K562 (cell line): Measurements from ENCODE around the gene CDKN2D. TPM values are rescaled to one million over a fixed set of nuclear protein-coding genes. Genes with fewer than 3 reads are reported as not detected.

Experiments
- ARHGAP35 ChIP-seq: fragments of 450-650 bp; IDR thresholded peaks from 2 replicates; pipeline ENCODE4 v1.6.1; 2018; ENCODE audit not compliant: partially characterized antibody
- ATF1 ChIP-seq, 2 experiments: fragments of 450-650 bp in 1 of 2; IDR thresholded peaks; 2 replicates each; pipeline ENCODE4 v1.6.1; 2016; ENCODE audit warnings: missing compliant biosample characterization in 1 of 2, missing genetic modification characterization in 1 of 2
- CHD4 ChIP-seq: fragments of 200-600 bp; sonication (generic); IDR thresholded peaks from 3 replicates; pipeline ENCODE4 v1.6.1; 2012; ENCODE audit warnings: low read depth, mild to moderate bottlenecking, mixed read lengths, low read length, inconsistent platforms; ENCODE audit not compliant: insufficient read depth, insufficient replicate concordance, poor library complexity, severe bottlenecking
- DDX20 ChIP-seq: fragments of 450-650 bp; IDR thresholded peaks from 2 replicates; pipeline ENCODE4 v1.6.1; 2016; ENCODE audit warnings: missing genetic modification characterization, low read depth, mild to moderate bottlenecking, missing compliant biosample characterization, moderate library complexity
- ETS2 ChIP-seq: IDR thresholded peaks from 2 replicates; pipeline ENCODE4 v1.6.1; 2016; ENCODE audit warnings: borderline replicate concordance, missing genetic modification characterization, mild to moderate bottlenecking, moderate library complexity, missing compliant biosample characterization; ENCODE audit not compliant: poor library complexity, severe bottlenecking
- GABPB1 ChIP-seq: sonication (generic); formaldehyde crosslinking; IDR thresholded peaks from 2 replicates; pipeline ENCODE4 v1.8.0; 2022; ENCODE audit warnings: mild to moderate bottlenecking, missing genetic modification reagents
- HDAC2 ChIP-seq: fragments of 450-650 bp; IDR thresholded peaks from 2 replicates; pipeline ENCODE4 v1.6.1; 2016; ENCODE audit warnings: mild to moderate bottlenecking
- MTF1 ChIP-seq: fragments of 250-450 bp; sonication (Bioruptor Pico); IDR thresholded peaks from 2 replicates; pipeline ENCODE4 v1.9.0; 2021; ENCODE audit warnings: moderate library complexity, mild to moderate bottlenecking, inconsistent platforms, borderline replicate concordance
- NBN ChIP-seq: fragments of 450-650 bp; IDR thresholded peaks from 2 replicates; pipeline ENCODE4 v1.6.1; 2016; ENCODE audit warnings: low read depth, mild to moderate bottlenecking
- NFIX ChIP-seq: fragments of 250-450 bp; sonication (Bioruptor Pico); IDR thresholded peaks from 2 replicates; pipeline ENCODE4 v1.4.0; 2020; ENCODE audit warnings: low read depth, mild to moderate bottlenecking, moderate library complexity
- NRF1 ChIP-seq, 2 experiments: fragments of 450-650 bp; IDR thresholded peaks in 1 of 2; conservative IDR thresholded peaks in 1 of 2; 2 replicates each; pipeline ENCODE4 v1.6.1; 2014; ENCODE audit warnings: mild to moderate bottlenecking in 2 of 2
- PURB ChIP-seq: sonication (generic); formaldehyde crosslinking; IDR thresholded peaks from 2 replicates; pipeline ENCODE4 v1.9.0; 2021; ENCODE audit warnings: low read depth, mild to moderate bottlenecking, missing genetic modification reagents
- RBBP5 ChIP-seq: fragments of 200-600 bp; sonication (generic); IDR thresholded peaks from 2 replicates; pipeline ENCODE4 v1.6.1; 2012; ENCODE audit warnings: borderline replicate concordance, mild to moderate bottlenecking, low read length, control low read depth, inconsistent platforms; ENCODE audit not compliant: insufficient read depth, poor library complexity, severe bottlenecking
- SMARCC2 ChIP-seq: fragments of 450-650 bp; IDR thresholded peaks from 2 replicates; pipeline ENCODE4 v1.6.1; 2017; ENCODE audit warnings: antibody characterized with exemption, moderate library complexity, mild to moderate bottlenecking, low read depth
- TAL1 ChIP-seq: fragments of 450-650 bp; IDR thresholded peaks from 2 replicates; pipeline ENCODE4 v1.6.1; 2016; ENCODE audit warnings: mild to moderate bottlenecking
- ZC3H11A ChIP-seq: IDR thresholded peaks from 2 replicates; pipeline ENCODE4 v1.6.1; 2012; ENCODE audit warnings: low read depth, low read length, improper control_type of control experiment
- ZKSCAN8 ChIP-seq: fragments of 200-800 bp; sonication (Bioruptor generic); IDR thresholded peaks from 2 replicates; pipeline ENCODE4 v1.6.1; 2016; ENCODE audit warnings: missing genetic modification characterization, missing compliant biosample characterization
- ZNF175 ChIP-seq: fragments of 200-800 bp; sonication (Bioruptor generic); IDR thresholded peaks from 2 replicates; pipeline ENCODE4 v1.6.1; 2016; ENCODE audit warnings: low read depth, mild to moderate bottlenecking, missing genetic modification characterization, missing compliant biosample characterization
- ZNF764 ChIP-seq: fragments of 250-450 bp; sonication (Bioruptor Pico); IDR thresholded peaks from 2 replicates; pipeline ENCODE4 v1.4.0; 2020; ENCODE audit warnings: low read depth, mild to moderate bottlenecking, moderate library complexity
- polyA plus RNA-seq, 8 experiments: library from polyadenylated mRNA; depleted of rRNA in 4 of 8; stranded (reverse) in 5 of 8; unstranded in 3 of 8; fragments of >200 nt; fragmentation: Nextera tagmentation in 2 of 8; fragmentation: Illumina TruSeq in 1 of 8; extraction: Ambion mirVana in 2 of 8; extraction: Trizol in 1 of 8; gene quantifications; 2 replicates each; pipeline versions ENCODE4 v1.2.1 to v1.2.3, GENCODE V29; 2011 to 2014; ENCODE audit warnings: inconsistent platforms in 1 of 8, missing spikeins in 1 of 8
- total RNA-seq, 7 experiments: library from RNA; depleted of rRNA in 6 of 7; stranded (reverse); fragments of >200 nt in 6 of 7; fragmentation: Illumina TruSeq in 2 of 7; extraction: Trizol in 2 of 7; gene quantifications; 2 replicates each; pipeline versions ENCODE4 v1.2.1 to v1.2.3, GENCODE V29; 2011 to 2021; ENCODE audit warnings: low replicate concordance in 1 of 7
- TF ChIP-seq, protein P1 (sequence below): fragments of 450-650 bp; formaldehyde crosslinking; IDR thresholded peaks from 2 replicates; pipeline ENCODE4 v1.4.0; 2022; ENCODE audit warnings: mild to moderate bottlenecking, moderate library complexity
- TF ChIP-seq, protein P2 (sequence below): sonication (generic); formaldehyde crosslinking; IDR thresholded peaks from 2 replicates; pipeline ENCODE4 v1.8.0; 2022; ENCODE audit warnings: mild to moderate bottlenecking, missing genetic modification reagents
- TF ChIP-seq, protein P3 (sequence below): IDR thresholded peaks from 2 replicates; pipeline ENCODE4 v1.6.1; 2012; ENCODE audit warnings: low read depth, low read length, improper control_type of control experiment, borderline replicate concordance
- TF ChIP-seq, protein P4 (sequence below): sonication (generic); formaldehyde crosslinking; IDR thresholded peaks from 2 replicates; pipeline ENCODE4 v1.5.0; 2020; ENCODE audit warnings: missing genetic modification reagents

CDKN2D gene
- total and polyA plus RNA-seq, 9 of the 15 experiments (the other 6 are each of a cell fraction or from before 2014, with no cell fraction given), result 0.41 to 8.2 (median 3.7) TPM

DNA sequence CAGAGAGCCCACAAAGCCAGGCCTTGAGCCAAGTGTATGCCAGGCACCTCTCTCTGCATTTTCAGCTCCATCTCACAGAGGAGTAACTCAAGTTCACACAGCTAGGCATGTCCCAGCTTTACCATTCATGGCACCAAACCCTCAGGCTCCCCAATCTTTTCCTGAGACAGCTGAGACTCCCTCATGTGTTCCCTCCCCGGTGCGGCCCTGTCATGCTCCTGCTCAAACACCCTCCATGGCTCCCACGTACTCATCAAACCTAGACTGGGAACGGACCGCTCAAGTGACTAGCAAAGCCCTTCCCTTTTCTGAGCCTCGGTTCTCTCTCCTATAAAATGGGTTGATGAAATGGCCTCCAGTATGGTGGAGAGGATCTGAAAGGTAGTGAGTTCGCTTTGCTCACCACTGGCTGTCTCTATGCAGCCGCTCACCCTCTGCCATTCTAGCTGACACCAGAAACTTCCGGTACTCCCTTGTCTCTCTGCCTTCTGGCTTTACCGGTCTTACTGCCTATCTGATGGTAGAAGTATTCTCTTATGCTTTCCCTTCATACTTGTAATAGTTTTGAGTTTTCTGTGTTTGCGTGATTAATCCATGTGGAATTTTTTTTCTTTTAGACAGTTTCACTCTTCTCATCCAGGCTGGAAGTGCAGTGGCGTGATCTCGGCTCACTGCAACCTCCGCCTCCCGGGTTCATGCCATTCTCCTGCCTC lies 48.8 kb upstream of the CDKN2D start (continued):
- TF ChIP-seq ATF1 (CRISPR knock-in tag; IDR thresholded peaks at IDR 0.05) (no peak), ATF1 (tag; IDR thresholded peaks at IDR 0.05) (peak; percentile 63), ZC3H11A (no peak), ZKSCAN8 (CRISPR knock-in tag) (0 out of 2 replicates have a peak, but pooled peaks have one; percentile 57), ETS2 (tag) (no peak), MTF1 (peak; percentile 49; the same call in 1 of the 2 replicates), HDAC2 (peak; percentile 98), NFIX (CRISPR knock-in tag) (no peak), TAL1 (no peak), ZNF175 (CRISPR knock-in tag) (peak; percentile 49; the same call in 1 of the 2 replicates), DDX20 (tag) (no peak), GABPB1 (CRISPR knock-in tag) (peak; percentile 52; the same call in 1 of the 2 replicates), ZNF764 (CRISPR knock-in tag) (0 out of 2 replicates have a peak, but pooled peaks have one; percentile 51), PURB (no peak), SMARCC2 (0 out of 2 replicates have a peak, but pooled peaks have one; percentile 11), NRF1 (conservative IDR thresholded peaks at IDR 0.05 in 1 of 2, IDR thresholded peaks at IDR 0.05 in 1 of 2) (0 out of 4 replicates have a peak, but pooled peaks of 1 of the 2 experiments have one; percentile 7), CHD4 (peak; percentile 97), ARHGAP35 (peak; percentile 68), RBBP5 (peak; percentile 54), NBN (peak; percentile 15; the same call in 1 of the 2 replicates)
- TF ChIP-seq, protein P1, sequence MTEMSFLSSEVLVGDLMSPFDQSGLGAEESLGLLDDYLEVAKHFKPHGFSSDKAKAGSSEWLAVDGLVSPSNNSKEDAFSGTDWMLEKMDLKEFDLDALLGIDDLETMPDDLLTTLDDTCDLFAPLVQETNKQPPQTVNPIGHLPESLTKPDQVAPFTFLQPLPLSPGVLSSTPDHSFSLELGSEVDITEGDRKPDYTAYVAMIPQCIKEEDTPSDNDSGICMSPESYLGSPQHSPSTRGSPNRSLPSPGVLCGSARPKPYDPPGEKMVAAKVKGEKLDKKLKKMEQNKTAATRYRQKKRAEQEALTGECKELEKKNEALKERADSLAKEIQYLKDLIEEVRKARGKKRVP (CRISPR knock-in tag), result 0 out of 2 replicates have a peak, but pooled peaks have one; percentile 30
- TF ChIP-seq, protein P2, sequence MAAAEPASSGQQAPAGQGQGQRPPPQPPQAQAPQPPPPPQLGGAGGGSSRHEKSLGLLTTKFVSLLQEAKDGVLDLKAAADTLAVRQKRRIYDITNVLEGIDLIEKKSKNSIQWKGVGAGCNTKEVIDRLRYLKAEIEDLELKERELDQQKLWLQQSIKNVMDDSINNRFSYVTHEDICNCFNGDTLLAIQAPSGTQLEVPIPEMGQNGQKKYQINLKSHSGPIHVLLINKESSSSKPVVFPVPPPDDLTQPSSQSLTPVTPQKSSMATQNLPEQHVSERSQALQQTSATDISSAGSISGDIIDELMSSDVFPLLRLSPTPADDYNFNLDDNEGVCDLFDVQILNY (CRISPR knock-in tag), result peak; percentile 80; the same call in 1 of the 2 replicates
- TF ChIP-seq, protein P3, sequence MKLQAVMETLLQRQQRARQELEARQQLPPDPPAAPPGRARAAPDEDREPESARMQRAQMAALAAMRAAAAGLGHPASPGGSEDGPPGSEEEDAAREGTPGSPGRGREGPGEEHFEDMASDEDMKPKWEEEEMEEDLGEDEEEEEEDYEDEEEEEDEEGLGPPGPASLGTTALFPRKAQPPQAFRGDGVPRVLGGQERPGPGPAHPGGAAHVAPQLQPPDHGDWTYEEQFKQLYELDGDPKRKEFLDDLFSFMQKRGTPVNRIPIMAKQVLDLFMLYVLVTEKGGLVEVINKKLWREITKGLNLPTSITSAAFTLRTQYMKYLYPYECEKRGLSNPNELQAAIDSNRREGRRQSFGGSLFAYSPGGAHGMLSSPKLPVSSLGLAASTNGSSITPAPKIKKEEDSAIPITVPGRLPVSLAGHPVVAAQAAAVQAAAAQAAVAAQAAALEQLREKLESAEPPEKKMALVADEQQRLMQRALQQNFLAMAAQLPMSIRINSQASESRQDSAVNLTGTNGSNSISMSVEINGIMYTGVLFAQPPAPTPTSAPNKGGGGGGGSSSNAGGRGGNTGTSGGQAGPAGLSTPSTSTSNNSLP, result no peak
- TF ChIP-seq, protein P4, sequence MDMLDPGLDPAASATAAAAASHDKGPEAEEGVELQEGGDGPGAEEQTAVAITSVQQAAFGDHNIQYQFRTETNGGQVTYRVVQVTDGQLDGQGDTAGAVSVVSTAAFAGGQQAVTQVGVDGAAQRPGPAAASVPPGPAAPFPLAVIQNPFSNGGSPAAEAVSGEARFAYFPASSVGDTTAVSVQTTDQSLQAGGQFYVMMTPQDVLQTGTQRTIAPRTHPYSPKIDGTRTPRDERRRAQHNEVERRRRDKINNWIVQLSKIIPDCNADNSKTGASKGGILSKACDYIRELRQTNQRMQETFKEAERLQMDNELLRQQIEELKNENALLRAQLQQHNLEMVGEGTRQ (CRISPR knock-in tag), result no peak
